NOMO-1 treated with dmso at 0.1 percent for 144 hours (cell line): ENCODE results near the gene LMBRD2.

Experiments
- DNase-seq: peaks from one replicate; lab custom pipeline; 2025; ENCODE audit not compliant: unreplicated experiment; lab: John Stamatoyannopoulos, UW

LMBRD2 gene

DNA sequence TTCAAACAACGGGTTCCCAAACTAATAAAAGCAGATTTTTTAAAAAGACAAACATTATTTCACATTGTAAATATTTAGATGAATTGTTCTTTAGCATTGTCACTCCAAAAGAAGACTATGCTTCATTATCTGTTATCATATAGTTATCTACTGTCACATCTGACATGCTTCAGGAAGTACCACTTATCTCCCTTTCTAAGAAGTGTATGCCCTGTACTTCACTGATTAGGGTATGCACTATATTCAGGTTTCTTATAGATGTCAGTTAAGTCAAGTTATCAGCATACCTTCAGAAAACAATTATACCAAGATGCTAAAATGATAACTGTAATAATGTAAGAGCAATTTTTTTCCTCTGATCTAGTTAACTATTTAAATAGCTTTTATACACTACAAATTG lies 40.4 kb downstream of the LMBRD2 start:
- no peak for DNase-seq

DNA sequence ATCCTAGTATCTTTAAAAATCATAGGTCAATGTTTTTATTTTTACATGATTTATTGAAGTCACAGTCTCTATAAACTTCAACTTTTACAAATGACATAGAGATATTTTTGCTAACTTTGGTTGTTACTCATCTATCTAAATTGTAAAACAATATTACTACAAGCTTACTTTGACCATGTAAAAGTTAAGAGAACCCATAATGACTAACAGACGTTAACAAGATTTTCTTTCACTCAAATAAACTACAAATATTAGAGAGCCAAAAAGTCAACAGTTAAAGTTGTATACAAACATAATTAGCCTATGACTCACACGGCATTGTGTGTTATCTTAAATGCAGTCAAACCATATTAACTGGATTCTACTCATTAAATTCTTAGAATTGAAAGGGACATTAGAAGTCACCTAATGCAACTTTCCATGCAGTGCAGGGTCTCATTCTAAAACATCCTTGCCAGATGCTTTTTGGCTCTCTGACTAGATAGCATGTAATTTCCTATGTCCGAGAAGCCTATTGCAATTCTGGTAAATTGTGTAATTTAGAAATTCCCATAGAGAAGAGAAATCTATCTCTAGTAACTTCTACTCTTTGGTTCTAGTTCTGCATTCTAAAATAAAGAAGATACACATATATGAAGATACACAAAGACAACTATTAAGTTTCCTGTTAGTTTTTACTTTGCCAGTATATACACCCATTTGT lies 42.8 kb downstream of the LMBRD2 start:
- no peak for DNase-seq

GRCh38 chr5:36105819-36106218 lies 45.9 kb downstream of the LMBRD2 start:
- DNase-seq: no peak

DNA sequence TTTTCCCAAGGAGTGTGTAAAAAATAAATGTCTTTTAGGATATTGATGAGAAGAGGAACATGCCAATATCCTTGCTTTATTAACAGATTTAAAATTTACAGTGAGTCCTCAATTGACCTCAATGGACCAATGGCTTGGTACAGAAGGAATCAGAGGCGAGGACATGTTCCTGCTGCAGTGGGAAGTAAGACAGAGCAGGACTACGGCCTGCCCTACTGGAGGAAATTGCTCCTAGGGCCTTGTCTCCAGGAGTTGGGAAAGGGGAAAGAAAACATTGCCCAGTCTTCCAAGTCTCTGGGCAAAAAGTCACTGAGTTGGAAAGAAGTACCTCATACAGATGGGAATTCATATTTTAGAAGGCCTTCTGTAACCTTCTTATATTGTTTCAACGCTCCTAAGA lies 51.9 kb downstream of the LMBRD2 start:
- no peak for DNase-seq

- no peak for DNase-seq
These were observed 55.2 kb downstream of the LMBRD2 start for GRCh38 chr5:36096486-36096885.

DNA sequence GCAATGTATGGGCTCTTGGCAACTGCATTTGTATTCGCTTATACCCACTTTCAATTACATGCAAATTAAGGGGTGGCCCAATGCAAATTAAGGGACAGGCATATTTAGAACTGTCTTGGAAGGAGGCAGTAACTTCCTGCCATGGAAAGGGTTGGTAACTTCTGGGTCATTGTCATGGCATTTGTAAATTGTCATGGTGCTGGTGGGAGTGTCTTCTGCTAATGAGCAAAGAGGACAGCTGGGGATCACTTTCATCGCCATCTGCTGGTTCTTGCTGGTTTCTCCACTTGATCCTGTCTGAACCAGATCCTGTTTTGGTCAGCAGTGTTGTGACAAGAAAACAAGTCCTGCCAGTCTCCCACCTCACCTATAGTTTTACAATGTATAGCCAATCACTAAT lies 61.7 kb downstream of the LMBRD2 start:
- no peak for DNase-seq

- peak; percentile 57 for DNase-seq
These were observed 72.4 kb downstream of the LMBRD2 start for GRCh38 chr5:36079200-36079781.

DNA sequence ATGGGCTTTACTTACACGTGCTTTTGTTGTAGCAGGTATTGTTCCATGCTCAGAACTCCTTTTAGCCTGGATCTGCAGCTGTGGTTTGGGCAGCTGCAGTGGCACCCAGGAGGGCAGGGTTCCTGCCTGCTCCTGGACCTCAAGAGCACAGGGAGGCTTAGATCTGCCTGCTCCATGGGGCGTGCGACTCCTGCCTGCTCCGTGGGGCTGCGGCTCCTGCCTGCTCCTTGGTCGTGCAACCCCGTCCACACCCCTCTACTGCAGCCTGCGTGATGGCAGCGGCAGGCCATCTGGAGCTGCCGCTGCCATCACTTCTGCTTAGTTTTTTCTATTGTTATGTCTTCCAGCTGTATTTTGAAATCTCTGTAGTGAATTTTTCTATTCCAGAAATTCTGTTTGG lies 73.3 kb downstream of the LMBRD2 start:
- DNase-seq: no peak

DNA sequence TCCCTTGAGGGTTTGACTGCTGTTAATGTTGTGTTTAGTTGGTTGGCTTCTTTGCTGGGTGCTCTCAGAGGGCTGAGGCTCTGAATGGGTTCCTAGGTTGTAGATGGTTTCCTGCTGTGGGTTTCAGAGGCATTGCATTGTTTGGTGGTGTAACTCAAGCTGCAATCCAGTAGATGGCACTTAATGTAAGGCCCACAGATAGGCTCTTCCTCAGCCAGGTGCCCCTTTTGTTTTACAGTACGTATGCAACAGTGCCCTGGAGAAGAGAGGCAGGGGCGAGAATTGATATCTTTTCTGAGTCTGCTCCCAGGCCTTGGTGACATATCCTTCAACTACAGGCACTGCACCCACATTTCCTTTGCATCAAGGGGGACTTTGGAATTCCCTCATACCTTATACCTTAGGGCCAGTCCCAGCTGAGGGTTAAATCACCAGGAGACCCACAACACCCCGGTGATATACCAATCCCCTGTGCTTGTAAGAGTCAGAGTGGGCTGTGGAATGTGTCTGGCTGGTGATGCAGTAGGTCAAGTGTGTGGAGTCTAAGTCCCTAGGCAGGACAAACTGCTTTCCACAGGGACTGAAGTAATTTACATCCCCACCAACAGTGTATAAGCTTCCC lies 78.0 kb downstream of the LMBRD2 start:
- DNase-seq: no peak

DNA sequence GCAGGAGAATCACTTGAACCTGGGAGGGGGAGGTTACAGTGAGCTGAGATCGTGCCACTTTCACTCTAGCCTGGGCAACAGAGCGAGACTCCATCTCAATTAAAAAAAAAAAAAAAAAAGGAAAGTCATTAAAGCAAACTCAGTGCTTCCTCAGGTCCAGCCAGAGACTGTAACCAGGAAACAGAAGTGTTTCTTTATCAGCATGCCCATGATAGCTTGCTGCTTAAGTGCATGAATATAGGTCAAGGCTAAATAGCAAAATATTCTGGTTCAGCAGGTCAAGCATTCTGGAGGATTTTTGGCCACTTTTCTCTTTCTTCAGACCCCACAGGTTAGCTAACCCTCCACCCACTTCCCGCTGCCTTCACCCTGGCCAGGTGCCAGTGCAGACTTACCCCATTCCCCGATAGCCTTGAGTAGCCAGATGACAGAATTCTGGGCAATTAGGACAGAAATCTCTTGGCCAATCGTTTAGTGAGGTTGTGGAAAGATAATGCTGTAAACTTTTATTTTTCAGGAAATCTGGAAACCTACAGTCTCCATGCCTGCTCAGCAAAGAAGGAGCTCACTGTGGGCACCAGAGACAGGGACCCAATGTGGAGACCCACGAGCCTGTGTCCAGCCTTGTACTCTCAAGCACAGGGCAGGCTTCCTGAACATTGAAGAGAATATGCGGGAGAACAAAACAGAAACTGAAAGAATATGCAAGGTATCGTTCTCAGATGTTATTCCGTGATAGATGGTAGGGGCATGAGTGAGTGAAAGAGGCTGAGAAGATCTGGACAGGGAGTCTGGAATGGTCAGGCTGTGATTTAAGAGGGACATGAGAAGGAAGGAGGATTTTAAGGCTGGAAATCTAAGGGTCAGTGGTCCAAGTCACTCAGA lies 80.8 kb downstream of the LMBRD2 start:
- DNase-seq: no peak

- no peak for DNase-seq
These were observed 82.9 kb downstream of the LMBRD2 start for GRCh38 chr5:36068751-36069281.

- DNase-seq: no peak
These were observed 85.0 kb downstream of the LMBRD2 start, which contains the start of gene UGT3A2 for GRCh38 chr5:36066540-36067210. TSS of gene UGT3A2 (minus strand) at chr5:36066882. CDS start at chr5:36066789, 93 bp downstream.

GRCh38 chr5:36066001-36066539 lies 85.6 kb downstream of the LMBRD2 start:
- DNase-seq: no peak

DNA sequence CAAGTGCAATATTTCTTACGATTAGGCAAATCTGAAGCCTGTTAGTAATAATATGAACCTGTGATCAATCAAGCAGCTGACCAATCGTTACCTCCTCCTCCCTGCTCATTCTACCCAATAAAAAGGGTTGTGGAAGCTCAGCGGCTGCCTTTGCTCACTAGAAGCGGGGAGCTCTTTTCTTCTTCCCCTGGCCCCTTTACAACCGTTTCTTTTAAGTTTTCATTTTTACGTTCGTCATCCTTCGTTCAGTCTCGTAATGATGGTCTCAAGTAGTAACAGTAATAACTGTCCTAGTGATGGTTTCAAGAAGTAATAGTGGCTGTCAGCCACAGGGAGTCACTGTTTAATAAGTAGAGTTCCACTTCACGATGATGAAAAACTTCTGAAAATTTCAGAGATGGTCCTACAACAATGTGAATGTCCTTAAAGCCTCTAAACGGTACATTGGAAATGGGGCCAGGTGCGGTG lies 91.2 kb downstream of the LMBRD2 start:
- DNase-seq: no peak

GRCh38 chr5:36059571-36060419 lies 91.9 kb downstream of the LMBRD2 start:
- no peak for DNase-seq

- DNase-seq: no peak
These were observed 92.9 kb downstream of the LMBRD2 start for GRCh38 chr5:36058776-36059175.

GRCh38 chr5:36057386-36057785 lies 94.3 kb downstream of the LMBRD2 start:
- DNase-seq: no peak

GRCh38 chr5:36056422-36056821 lies 95.3 kb downstream of the LMBRD2 start:
- no peak for DNase-seq

DNA sequence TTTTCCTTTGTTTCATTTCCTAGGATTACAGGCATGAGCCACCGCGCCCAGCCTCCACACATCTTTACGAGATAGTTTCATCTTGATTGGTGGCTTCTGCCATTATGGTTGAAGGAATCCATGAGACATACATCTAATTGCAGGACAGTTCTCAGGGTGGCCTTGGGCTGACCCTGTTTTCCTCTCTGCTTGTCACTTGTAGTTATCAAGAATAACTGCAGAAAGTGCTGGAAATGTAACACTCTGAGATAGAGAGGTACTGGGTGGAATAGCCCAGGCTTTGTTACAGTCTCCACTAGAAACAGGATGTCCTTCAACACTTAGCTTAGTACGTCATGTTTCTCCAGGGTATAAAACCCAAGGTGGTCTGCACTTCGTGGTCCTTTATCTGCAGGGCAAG lies 95.7 kb downstream of the LMBRD2 start:
- DNase-seq: no peak
